NCI-H2081 (cell line): Measurements from ENCODE around the gene TMEM63B.
"Not testable (repeated sequence)": the region's sequence is repeated elsewhere in the genome, so short reads cannot be mapped to it uniquely, and the experiment has no call there.

Experiments used
- DNase-seq, 2 experiments: peaks; one replicate each; lab custom pipeline; 2025; lab: John Stamatoyannopoulos, UW

The TMEM63B gene

DNA sequence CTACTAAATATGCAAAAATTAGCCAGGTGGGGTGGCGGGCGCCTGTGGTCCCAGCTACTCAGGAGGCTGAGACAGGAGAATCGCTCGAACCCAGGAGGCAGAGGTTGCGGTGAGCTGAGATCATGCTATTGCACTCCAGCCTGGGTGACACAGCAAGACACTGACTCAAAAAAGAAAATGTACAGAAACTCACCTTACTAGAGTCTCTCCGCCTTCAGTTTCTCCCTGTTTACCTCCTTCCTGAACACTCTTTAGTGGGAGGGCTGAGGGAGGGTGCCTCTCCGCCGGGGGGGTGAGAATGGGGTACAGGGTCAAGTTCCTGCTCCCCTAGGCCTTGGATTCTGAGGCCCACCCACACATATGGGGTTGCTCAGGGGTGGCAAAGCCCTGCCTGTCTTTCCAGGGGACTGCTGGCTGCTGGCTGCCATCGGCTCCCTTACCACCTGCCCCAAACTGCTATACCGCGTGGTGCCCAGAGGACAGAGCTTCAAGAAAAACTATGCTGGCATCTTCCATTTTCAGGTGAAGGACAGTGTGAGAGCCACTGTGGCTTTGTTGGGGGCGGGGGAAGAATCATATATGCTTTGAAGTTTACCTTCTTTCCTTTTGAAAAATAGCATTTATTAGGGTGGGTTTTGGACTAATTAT is 44.7 kb downstream of the TMEM63B start:
- DNase-seq = no peak

GRCh38 chr6:44172731-44173500 is 45.6 kb downstream of the TMEM63B start:
- DNase-seq = peak; percentile 53 to 75

GRCh38 chr6:44176130-44176761 is 48.9 kb downstream of the TMEM63B start:
- DNase-seq = no peak

DNA sequence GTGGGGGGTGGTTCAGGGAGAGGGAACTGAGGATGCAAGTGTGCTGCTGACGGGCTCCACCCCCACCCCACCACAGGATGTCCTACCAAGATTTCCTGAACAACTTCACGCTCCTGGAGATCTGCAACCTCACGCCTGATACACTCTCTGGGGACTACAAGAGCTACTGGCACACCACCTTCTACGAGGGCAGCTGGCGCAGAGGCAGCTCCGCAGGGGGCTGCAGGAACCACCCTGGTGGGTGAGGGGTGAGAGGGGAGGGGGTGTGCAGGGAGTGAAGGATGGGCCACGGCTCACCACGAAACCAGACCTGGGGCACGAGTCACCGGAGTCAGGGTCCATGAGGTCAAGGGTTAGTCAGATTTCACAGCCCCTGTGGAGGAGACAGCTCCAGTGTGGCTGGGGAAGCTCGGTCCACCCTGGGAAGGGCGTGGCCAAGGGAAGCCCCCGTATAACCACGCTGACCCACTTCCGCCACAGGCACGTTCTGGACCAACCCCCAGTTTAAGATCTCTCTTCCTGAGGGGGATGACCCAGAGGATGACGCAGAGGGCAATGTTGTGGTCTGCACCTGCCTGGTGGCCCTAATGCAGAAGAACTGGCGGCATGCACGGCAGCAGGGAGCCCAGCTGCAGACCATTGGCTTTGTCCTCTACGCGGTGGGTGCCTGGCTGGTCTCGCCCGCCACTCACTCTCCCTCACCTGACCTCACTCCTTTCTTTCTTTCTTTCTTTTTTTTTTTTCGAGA is 49.6 kb downstream of the TMEM63B start:
- no peak for DNase-seq

DNA sequence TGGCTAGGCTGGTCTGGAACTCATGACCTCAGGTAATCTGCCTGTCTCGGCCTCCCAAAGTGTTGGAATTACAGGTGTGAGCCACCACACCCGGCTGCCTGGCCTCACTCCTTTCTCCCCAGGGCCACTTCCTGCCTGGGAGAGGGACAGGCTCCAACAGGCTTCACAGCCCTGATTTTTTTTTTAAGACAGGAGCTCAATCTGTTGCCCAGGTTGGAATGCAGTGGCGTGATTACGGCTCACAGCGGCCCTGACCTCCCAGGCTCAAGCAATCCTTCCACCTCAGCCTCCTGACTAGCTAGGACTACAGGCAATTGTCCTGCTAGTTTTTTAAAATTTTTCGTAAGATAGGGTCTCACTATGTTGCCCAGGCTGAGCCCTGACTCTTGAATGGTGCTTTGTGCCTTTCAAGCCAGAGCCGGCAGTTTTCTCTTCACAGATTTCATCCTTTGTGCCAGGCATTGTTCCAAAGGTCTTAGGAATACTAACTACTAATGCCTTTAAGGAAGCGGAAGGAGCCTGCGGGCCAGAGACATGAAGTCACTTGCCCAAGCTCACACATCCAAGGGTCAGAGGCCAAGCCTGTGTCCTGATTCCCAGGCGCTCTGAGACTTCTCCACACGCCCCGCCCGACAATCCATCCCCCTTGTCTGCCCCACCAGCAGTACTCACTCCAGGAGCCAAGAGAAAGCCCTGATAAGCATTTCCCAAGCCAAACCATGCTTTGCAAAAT is 50.5 kb downstream of the TMEM63B start:
- no peak for DNase-seq

- DNase-seq = no peak
Measured at GRCh38 chr6:44178424-44179071, 51.2 kb downstream of the TMEM63B start.

DNA sequence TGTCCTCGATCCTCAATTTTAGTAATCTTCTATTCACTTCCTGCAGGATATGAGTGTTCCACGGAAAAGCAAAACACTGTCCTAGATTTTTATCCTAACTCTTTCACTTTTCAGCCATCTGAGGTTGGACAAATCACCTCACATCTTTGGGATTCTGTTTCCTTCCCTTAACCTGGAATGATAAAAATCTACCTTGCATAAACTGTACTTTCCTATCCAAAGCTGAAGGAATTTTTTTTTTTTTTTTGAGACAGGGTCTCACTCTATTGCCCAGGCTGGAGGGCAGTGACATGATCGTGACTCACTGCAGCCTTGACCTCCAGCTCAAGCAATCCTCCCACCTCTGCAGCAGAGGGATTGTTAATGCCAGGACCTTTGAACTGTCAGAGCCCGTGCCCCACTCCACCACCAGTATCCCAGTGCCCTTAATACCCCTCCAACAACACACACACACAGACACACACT is 51.8 kb downstream of the TMEM63B start:
- DNase-seq = no peak

DNA sequence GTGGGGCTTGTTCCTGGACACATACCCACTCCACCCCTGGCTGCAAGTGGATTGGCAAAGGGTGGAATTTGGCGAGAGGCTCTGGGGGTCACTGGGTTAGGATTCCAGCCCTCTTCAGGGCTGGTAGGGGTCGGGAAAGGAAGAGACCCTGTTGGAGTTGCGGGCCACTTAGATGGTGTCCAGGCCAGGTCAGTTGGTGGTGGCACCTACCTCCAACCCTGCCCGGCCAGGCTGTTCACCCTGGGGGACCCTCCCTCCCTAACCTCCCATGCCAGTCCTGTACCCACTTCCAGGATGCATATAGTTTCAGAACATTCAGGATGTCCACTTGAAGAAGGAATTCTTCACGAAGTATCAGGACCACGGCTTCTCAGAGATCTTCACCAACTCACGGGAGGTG is 52.3 kb downstream of the TMEM63B start:
- DNase-seq = no peak

- DNase-seq = no peak
Measured at GRCh38 chr6:44180406-44180805, 53.1 kb downstream of the TMEM63B start.

- no peak for DNase-seq
Measured at GRCh38 chr6:44180886-44181285, 53.5 kb downstream of the TMEM63B start.

GRCh38 chr6:44181784-44182183 is 54.4 kb downstream of the TMEM63B start:
- DNase-seq = not testable (repeated sequence)

- no peak for DNase-seq
Measured at GRCh38 chr6:44182911-44183390, 55.6 kb downstream of the TMEM63B start.

DNA sequence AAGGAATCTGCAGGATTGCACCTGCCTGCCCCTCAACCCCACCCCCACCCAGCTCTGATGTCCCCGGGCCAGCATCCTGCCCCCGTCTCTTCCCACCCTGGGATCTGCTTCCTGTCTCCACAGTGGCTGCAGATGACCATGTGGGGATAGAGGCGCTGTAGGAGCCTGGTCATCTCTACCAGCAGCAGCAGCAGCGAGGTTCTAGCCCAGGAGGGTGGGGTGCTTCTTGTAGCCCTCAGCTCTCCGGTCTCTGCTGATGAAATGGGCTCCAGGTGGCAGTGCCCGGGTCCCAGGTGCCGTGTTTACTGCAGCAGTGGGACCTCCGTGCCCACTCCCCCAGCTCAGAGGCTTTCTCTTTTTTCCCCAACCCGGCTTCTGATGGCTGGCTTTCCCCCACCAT is 56.4 kb downstream of the TMEM63B start:
- no peak for DNase-seq

DNA sequence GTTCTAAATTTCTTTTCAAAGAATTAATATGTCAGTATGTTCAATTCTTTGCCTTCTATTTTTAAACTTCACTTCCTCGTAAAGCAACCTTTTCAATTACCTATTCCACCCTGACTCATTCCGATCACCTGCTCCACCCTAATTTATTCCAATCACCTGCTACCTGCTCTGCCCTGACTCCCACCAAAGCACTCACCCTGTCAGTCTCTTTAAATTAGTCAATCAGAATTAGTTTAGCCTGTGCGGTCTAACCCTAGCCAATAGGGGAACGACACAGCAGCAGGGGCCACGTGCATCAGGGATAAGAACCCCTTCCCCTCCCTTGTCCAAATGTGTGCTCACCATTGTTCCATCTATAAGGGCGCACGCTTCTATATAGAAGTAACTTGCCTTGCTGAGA is 58.0 kb downstream of the TMEM63B start:
- DNase-seq = not testable (repeated sequence)

GRCh38 chr6:44185953-44186634 is 58.7 kb downstream of the TMEM63B start:
- no peak for DNase-seq

DNA sequence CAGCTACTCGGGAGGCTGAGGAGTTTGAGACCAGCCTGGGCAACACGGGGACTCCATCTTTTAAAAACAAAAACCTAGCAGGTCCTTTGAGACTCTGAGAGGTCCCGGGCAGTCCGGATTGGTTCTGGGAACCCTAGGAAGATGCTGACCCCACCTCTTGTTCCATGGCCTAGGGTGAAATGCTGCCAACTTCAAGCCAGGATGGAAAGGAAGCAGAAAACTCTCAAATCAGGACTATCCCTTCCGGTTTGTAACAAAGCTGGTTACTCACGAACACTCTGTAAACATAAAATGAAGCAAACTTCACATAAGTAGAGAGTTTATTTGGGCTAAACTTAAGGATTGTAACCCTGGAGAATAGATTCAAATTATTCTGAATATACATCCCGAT is 59.3 kb downstream of the TMEM63B start:
- DNase-seq = no peak

DNA sequence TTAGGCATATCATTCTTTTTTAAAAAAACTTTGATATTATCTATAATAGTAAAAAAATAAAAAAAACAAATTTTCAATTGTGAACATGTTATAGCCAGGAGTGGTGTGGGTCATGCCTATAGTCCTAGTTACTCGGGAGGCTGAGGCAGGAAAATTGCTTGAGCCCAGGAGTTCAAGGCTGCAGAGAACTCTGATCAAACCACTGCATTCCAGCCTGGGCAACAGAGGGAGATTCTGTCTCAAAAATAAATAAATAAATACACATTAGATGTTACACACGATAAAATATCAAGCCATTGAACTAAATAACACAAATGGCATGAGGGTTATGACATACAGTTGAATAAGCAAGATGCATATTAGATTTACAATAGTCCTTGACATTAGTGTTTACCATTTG is 61.5 kb downstream of the TMEM63B start:
- DNase-seq = no peak

DNA sequence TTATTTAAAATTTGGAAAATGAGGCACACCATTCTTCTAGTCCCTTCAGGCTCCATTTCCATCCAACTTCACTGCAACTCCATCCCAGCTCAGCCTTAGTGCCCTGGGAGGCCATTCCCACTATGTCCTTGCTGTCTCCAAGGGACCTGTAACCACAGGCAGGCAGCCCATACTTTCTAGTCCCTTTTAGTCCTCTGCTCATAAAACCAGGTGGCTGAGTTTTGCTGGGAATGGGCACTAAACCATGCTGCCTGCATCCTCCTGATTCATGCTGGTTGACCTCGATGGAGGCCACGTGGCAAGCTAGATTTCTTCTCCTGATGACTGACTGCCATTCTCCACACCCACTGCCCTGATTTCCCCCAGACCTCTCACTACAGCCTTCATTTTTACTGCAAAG is 61.9 kb downstream of the TMEM63B start:
- DNase-seq = no peak

DNA sequence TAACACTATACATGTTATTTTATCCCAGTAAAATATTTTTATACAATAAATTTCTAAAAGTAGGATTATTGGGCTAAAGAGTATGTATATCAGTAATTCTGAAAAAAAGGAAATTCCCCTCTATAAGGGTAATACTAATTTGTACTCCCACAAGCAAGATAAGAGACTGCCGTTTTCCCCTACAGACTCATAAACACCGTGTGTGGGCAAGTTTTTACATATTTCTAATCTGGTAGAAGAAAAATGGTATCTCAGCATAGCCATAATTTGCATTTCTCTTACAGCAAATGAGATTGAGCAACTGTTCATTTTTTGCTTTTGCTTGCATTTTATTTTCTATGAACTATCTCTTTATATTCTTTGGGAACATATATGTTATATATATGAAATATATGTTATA is 63.4 kb downstream of the TMEM63B start:
- no peak for DNase-seq

GRCh38 chr6:44192428-44193041 is 65.2 kb downstream of the TMEM63B start:
- no peak for DNase-seq
